IMR-90 (cell line): ENCODE data around the gene CLCF1. TPM values are rescaled to one million over a fixed set of nuclear protein-coding genes. Genes with fewer than 3 reads are reported as not detected.

Experiments used
- ATAC-seq: fragments of 200-7000 bp; cut with Tn5 transposase; 2 replicates; pipeline ENCODE4 v1.9.1; 2020; ENCODE audit warnings: low read depth, mild to moderate bottlenecking, moderate library complexity
- BruUV-seq: library from RNA; stranded (reverse); fragments of 400-500 nt; replicated peaks from 2 replicates; lab custom pipeline; 2021; lab: Mats Ljungman, UMichigan
- CTCF ChIA-PET: fragments of 300-600 bp; formaldehyde crosslinking; extraction: SDS; loops from one replicate; lab custom pipeline; 2021; ENCODE audit warnings: antibody characterized with exemption; lab: Yijun Ruan, JAX
- POLR2A ChIA-PET: fragments of 300-600 bp; sonication (Branson Sonifier 250); formaldehyde crosslinking; loops from one replicate; lab custom pipeline; 2022; ENCODE audit warnings: antibody characterized with exemption; ENCODE audit not compliant: unreplicated experiment; lab: Charles Lee
- DNase-seq: peaks from one replicate; pipeline ENCODE4 v3.0.0; 2013
- H2AFZ ChIP-seq: replicated peaks from 2 replicates; pipeline ENCODE3; 2013; ENCODE audit warnings: low read length, mild to moderate bottlenecking; ENCODE audit not compliant: poor library complexity
- H2AK5ac ChIP-seq: 2 replicates; pipeline ENCODE4 v1.6.1; 2013; ENCODE audit warnings: low read depth, low read length, inconsistent platforms
- H2AK9ac ChIP-seq: replicated peaks from 2 replicates; pipeline ENCODE3; 2013; ENCODE audit warnings: mild to moderate bottlenecking, low read depth, low read length, moderate library complexity; ENCODE audit not compliant: poor library complexity
- H2BK120ac ChIP-seq: 2 replicates; pipeline ENCODE4 v1.6.1; 2013; ENCODE audit warnings: low read depth, low read length, inconsistent platforms
- H2BK15ac ChIP-seq: 3 replicates; pipeline ENCODE4 v1.6.1; 2013; ENCODE audit warnings: low read depth, low read length, inconsistent platforms
- H2BK20ac ChIP-seq: 2 replicates; pipeline ENCODE4 v1.6.1; 2013; ENCODE audit warnings: low read depth, mild to moderate bottlenecking, inconsistent platforms, low read length, moderate library complexity
- H2BK5ac ChIP-seq: 2 replicates; pipeline ENCODE4 v1.6.1; 2013; ENCODE audit warnings: mild to moderate bottlenecking, low read depth, low read length, inconsistent platforms; ENCODE audit not compliant: poor library complexity, severe bottlenecking
- H3K14ac ChIP-seq: replicated peaks from 2 replicates; pipeline ENCODE4 v1.6.1; 2013; ENCODE audit warnings: low read depth, low read length, inconsistent platforms
- H3K18ac ChIP-seq: 2 replicates; pipeline ENCODE4 v1.6.1; 2013; ENCODE audit warnings: low read depth, low read length, control low read depth
- H3K23ac ChIP-seq: 2 replicates; pipeline ENCODE4 v1.6.1; 2013; ENCODE audit warnings: low read depth, low read length, inconsistent platforms
- H3K27ac ChIP-seq: 2 replicates; pipeline ENCODE4 v1.5.1; 2013; ENCODE audit warnings: mild to moderate bottlenecking, control low read depth, low read length; ENCODE audit not compliant: insufficient read depth
- H3K27me3 ChIP-seq: 2 replicates; pipeline ENCODE4 v1.6.1; 2013; ENCODE audit warnings: low read length; ENCODE audit not compliant: control insufficient read depth, insufficient read depth
- H3K36me3 ChIP-seq: 2 replicates; pipeline ENCODE4 v1.6.1; 2013; ENCODE audit warnings: low read length, mixed read lengths; ENCODE audit not compliant: control insufficient read depth, insufficient read depth
- H3K4ac ChIP-seq: 2 replicates; pipeline ENCODE4 v1.6.1; 2013; ENCODE audit warnings: low read depth, low read length, inconsistent platforms
- H3K4me1 ChIP-seq: 2 replicates; pipeline ENCODE4 v1.6.1; 2013; ENCODE audit warnings: low read length, mixed read lengths; ENCODE audit not compliant: control insufficient read depth, insufficient read depth
- H3K4me2 ChIP-seq: 2 replicates; pipeline ENCODE4 v1.6.1; 2013; ENCODE audit warnings: low read depth, mild to moderate bottlenecking, control low read depth, low read length, moderate library complexity
- H3K4me3 ChIP-seq: 2 replicates; pipeline ENCODE4 v1.5.1; 2013; ENCODE audit warnings: low read depth, mild to moderate bottlenecking, control low read depth, low read length, moderate library complexity; ENCODE audit not compliant: insufficient read depth
- H3K56ac ChIP-seq: 2 replicates; pipeline ENCODE4 v1.6.1; 2013; ENCODE audit warnings: low read length, inconsistent platforms; ENCODE audit not compliant: insufficient read depth; ENCODE audit errors: extremely low read depth
- H3K79me1 ChIP-seq, 2 experiments: 2 replicates each; pipeline ENCODE4 v1.6.1; 2013; ENCODE audit warnings: low read length in 2 of 2, inconsistent platforms in 1 of 2, low read depth in 1 of 2
- H3K9ac ChIP-seq: 2 replicates; pipeline ENCODE4 v1.6.1; 2013; ENCODE audit warnings: low read depth, low read length, control low read depth
- H3K9me1 ChIP-seq: 2 replicates; pipeline ENCODE4 v1.6.1; 2013; ENCODE audit warnings: low read length, inconsistent platforms; ENCODE audit not compliant: insufficient read depth
- H3K9me3 ChIP-seq: 2 replicates; pipeline ENCODE4 v1.6.1; 2013; ENCODE audit warnings: low read length; ENCODE audit not compliant: control insufficient read depth, insufficient read depth
- H4K20me1 ChIP-seq: 2 replicates; pipeline ENCODE4 v1.6.1; 2013; ENCODE audit warnings: low read length, inconsistent platforms; ENCODE audit not compliant: insufficient read depth
- H4K5ac ChIP-seq: 2 replicates; pipeline ENCODE4 v1.6.1; 2013; ENCODE audit warnings: mild to moderate bottlenecking, low read depth, low read length, control low read depth
- H4K8ac ChIP-seq, 2 experiments: 2 replicates each; pipeline ENCODE4 v1.6.1; 2013; ENCODE audit warnings: low read depth in 2 of 2, low read length in 2 of 2, control low read depth in 1 of 2, inconsistent platforms in 1 of 2
- H4K91ac ChIP-seq: 2 replicates; pipeline ENCODE4 v1.6.1; 2013; ENCODE audit warnings: low read depth, low read length, inconsistent platforms; ENCODE audit not compliant: insufficient read depth
- BHLHE40 ChIP-seq: fragments of 150-350 bp; IDR thresholded peaks from 2 replicates; pipeline ENCODE4 v1.6.1; 2016; ENCODE audit warnings: mild to moderate bottlenecking, low read depth, low read length
- CEBPB ChIP-seq: IDR thresholded peaks from 2 replicates; pipeline ENCODE4 v1.6.1; 2012; ENCODE audit warnings: low read depth, low read length, improper control_type of control experiment
- CHD1 ChIP-seq: IDR thresholded peaks from 2 replicates; pipeline ENCODE4 v1.6.1; 2012; ENCODE audit warnings: low read depth, low read length, improper control_type of control experiment
- FOS ChIP-seq: fragments of 150-350 bp; IDR thresholded peaks from 2 replicates; pipeline ENCODE4 v1.6.1; 2016; ENCODE audit warnings: low read depth, low read length
- MAFK ChIP-seq: IDR thresholded peaks from 2 replicates; pipeline ENCODE4 v1.6.1; 2012; ENCODE audit warnings: low read depth, low read length, improper control_type of control experiment
- MAZ ChIP-seq: IDR thresholded peaks from 2 replicates; pipeline ENCODE4 v1.6.1; 2012; ENCODE audit warnings: low read depth, mild to moderate bottlenecking, low read length, improper control_type of control experiment, moderate library complexity, borderline replicate concordance
- MXI1 ChIP-seq: IDR thresholded peaks from 2 replicates; pipeline ENCODE4 v1.6.1; 2012; ENCODE audit warnings: low read depth, mild to moderate bottlenecking, low read length, moderate library complexity, borderline replicate concordance
- NFE2L2 ChIP-seq: fragments of 150-350 bp; IDR thresholded peaks from 2 replicates; pipeline ENCODE4 v1.6.1; 2016; ENCODE audit warnings: low read depth, mild to moderate bottlenecking, low read length
- POLR2A ChIP-seq: IDR thresholded peaks from 2 replicates; pipeline ENCODE4 v1.6.1; 2012; ENCODE audit warnings: mild to moderate bottlenecking, low read depth, low read length
- RAD21 ChIP-seq: IDR thresholded peaks from 2 replicates; pipeline ENCODE4 v1.6.1; 2012; ENCODE audit warnings: low read length, improper control_type of control experiment
- RCOR1 ChIP-seq: IDR thresholded peaks from 2 replicates; pipeline ENCODE4 v1.6.1; 2012; ENCODE audit warnings: mild to moderate bottlenecking, low read length, improper control_type of control experiment; ENCODE audit not compliant: insufficient replicate concordance
- RFX5 ChIP-seq: IDR thresholded peaks from 2 replicates; pipeline ENCODE4 v1.8.0; 2012; ENCODE audit warnings: low read depth, mild to moderate bottlenecking, low read length, moderate library complexity
- SMC3 ChIP-seq: fragments of 150-350 bp; IDR thresholded peaks from 2 replicates; pipeline ENCODE4 v1.6.1; 2016; ENCODE audit warnings: low read depth, mild to moderate bottlenecking, antibody characterized with exemption, low read length, moderate library complexity
- WGBS, 2 experiments: methylation state at CpG; one replicate each; pipeline versions ENCODE4 v1.1.5 to v1.1.7; 2013; ENCODE audit warnings: missing lambda C conversion rate in 2 of 2; ENCODE audit not compliant: insufficient read length in 1 of 2; ENCODE audit errors: extremely low coverage in 2 of 2; 5-methylcytosine and 5-hydroxymethylcytosine counted together
- dilution Hi-C: fragments of 300-500 bp; cut with HindIII; formaldehyde crosslinking; loops from one replicate; pipeline ENCODE4 v1.14.3; 2018; ENCODE audit warnings: low sequenced_read_pairs; ENCODE audit not compliant: unreplicated experiment
- in situ Hi-C: fragments of 300-500 bp; cut with MboI; formaldehyde crosslinking; loops from 3 replicates; pipeline ENCODE4 v1.14.3; 2019; ENCODE audit warnings: low sequenced_read_pairs, inconsistent platforms, mixed read lengths
- intact Hi-C: fragments of 100-400 bp; cut with micrococcal nuclease; formaldehyde crosslinking; loops from 2 replicates; pipeline ENCODE4 v1.10.0; 2022
- polyA plus RNA-seq, 3 experiments: library from polyadenylated mRNA; depleted of rRNA; stranded (reverse); fragments of >200 nt; gene quantifications; 2 replicates each; pipeline ENCODE4 v1.2.3, GENCODE V29; 2012; ENCODE audit warnings: low replicate concordance in 1 of 3
- total RNA-seq: library from RNA; depleted of rRNA; stranded (reverse); fragments of >200 nt; gene quantifications from 2 replicates; pipeline ENCODE4 v1.2.3, GENCODE V29; 2012
- TF ChIP-seq, protein P1 (sequence below): fragments of 150-350 bp; IDR thresholded peaks from 2 replicates; pipeline ENCODE4 v1.6.1; 2016; ENCODE audit warnings: low read depth, mild to moderate bottlenecking, low read length, moderate library complexity, borderline replicate concordance
- TF ChIP-seq, protein P2 (sequence below): conservative IDR thresholded peaks from 2 replicates; pipeline ENCODE4 v1.5.1; 2012; ENCODE audit warnings: mild to moderate bottlenecking, low read depth, low read length, improper control_type of control experiment
- TF ChIP-seq, protein P3 (sequence below): fragments of 150-350 bp; IDR thresholded peaks from 2 replicates; pipeline ENCODE4 v1.6.1; 2017; ENCODE audit warnings: mild to moderate bottlenecking, antibody characterized with exemption, low read length, low read depth

The CLCF1 gene
- total and polyA plus RNA-seq, 2 of the 4 experiments (the other 2 are of a cell fraction): 5.6 to 27.8 TPM

DNA sequence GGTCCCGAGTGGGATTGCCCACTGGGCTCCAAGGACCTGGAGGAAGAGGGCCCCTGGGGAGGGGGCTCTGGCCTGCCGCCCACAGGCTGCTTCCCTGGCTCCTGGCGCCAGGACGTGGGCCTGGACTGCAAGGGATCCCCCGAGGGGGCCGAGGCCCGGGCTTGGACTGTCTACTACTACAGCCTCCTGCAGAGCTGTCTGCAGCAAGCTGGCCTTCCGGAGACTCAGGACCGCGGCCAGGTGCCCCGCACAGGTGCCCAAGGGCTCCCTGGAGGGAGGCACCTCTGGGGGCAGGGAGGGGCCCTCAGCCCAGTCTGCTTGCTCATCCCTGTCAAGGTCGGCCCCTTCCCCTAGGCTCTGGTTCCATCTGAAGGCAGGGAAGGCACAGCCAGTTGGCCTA, 44.0 kb upstream of the CLCF1 start:
- H2BK120ac ChIP-seq: no peak overlapping the region
- no peaks in the 10 kb centered on the region for H3K79me1 ChIP-seq
- H3K27ac ChIP-seq: no peak overlapping the region
- H3K18ac ChIP-seq: no peak overlapping the region
- no peak overlapping the region for H2BK5ac ChIP-seq
- no peak overlapping the region for H3K56ac ChIP-seq
- no peaks in the 10 kb centered on the region for H3K9me3 ChIP-seq
- no peak overlapping the region for H3K4me2 ChIP-seq
- ChIA-PET POLR2A (no interaction called here), CTCF (no interaction called here)
- no peaks in the 10 kb centered on the region for H3K9me1 ChIP-seq
- no peak overlapping the region for H2AFZ ChIP-seq
- in situ Hi-C loops (no loop called here), intact Hi-C loops (no loop called here), dilution Hi-C loops (no loop called here)
- no peak overlapping the region for H3K14ac ChIP-seq
- no peak overlapping the region for H2BK15ac ChIP-seq
- H2BK20ac ChIP-seq: no peak overlapping the region
- no peak overlapping the region for H3K23ac ChIP-seq
- no peak overlapping the region for H3K4me3 ChIP-seq
- no peak overlapping the region for H3K9ac ChIP-seq
- no peak overlapping the region for H4K8ac ChIP-seq
- DNase-seq (no peak), ATAC-seq (no peak)
- H3K27me3 ChIP-seq: peaks cover 17% of the 10 kb centered on the region
- no peak overlapping the region for H3K4ac ChIP-seq
- no peak overlapping the region for H2AK5ac ChIP-seq
- H3K4me1 ChIP-seq: peaks cover 5% of the 10 kb centered on the region; the same call in 1 of the 2 replicates
- WGBS, 2 experiments: 61% methylated on average over 5 of the region's 12 CpGs; no CpG with 5 or more reads in 1 of the 2 experiments
- no TSS peak for BruUV-seq
- no peaks in the 10 kb centered on the region for H3K36me3 ChIP-seq
- no peaks in the 10 kb centered on the region for H4K20me1 ChIP-seq
- TF ChIP-seq, protein P1, sequence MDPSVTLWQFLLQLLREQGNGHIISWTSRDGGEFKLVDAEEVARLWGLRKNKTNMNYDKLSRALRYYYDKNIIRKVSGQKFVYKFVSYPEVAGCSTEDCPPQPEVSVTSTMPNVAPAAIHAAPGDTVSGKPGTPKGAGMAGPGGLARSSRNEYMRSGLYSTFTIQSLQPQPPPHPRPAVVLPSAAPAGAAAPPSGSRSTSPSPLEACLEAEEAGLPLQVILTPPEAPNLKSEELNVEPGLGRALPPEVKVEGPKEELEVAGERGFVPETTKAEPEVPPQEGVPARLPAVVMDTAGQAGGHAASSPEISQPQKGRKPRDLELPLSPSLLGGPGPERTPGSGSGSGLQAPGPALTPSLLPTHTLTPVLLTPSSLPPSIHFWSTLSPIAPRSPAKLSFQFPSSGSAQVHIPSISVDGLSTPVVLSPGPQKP: no peak
- TF ChIP-seq BHLHE40 (no peak), NFE2L2 (no peak), CHD1 (no peak), RCOR1 (no peak), CEBPB (no peak), POLR2A (no peak), RFX5 (no peak), MAFK (no peak), SMC3 (no peak), RAD21 (no peak), MAZ (no peak), MXI1 (no peak), FOS (no peak)
- TF ChIP-seq, protein P2, sequence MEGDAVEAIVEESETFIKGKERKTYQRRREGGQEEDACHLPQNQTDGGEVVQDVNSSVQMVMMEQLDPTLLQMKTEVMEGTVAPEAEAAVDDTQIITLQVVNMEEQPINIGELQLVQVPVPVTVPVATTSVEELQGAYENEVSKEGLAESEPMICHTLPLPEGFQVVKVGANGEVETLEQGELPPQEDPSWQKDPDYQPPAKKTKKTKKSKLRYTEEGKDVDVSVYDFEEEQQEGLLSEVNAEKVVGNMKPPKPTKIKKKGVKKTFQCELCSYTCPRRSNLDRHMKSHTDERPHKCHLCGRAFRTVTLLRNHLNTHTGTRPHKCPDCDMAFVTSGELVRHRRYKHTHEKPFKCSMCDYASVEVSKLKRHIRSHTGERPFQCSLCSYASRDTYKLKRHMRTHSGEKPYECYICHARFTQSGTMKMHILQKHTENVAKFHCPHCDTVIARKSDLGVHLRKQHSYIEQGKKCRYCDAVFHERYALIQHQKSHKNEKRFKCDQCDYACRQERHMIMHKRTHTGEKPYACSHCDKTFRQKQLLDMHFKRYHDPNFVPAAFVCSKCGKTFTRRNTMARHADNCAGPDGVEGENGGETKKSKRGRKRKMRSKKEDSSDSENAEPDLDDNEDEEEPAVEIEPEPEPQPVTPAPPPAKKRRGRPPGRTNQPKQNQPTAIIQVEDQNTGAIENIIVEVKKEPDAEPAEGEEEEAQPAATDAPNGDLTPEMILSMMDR: no peak
- TF ChIP-seq, protein P3, sequence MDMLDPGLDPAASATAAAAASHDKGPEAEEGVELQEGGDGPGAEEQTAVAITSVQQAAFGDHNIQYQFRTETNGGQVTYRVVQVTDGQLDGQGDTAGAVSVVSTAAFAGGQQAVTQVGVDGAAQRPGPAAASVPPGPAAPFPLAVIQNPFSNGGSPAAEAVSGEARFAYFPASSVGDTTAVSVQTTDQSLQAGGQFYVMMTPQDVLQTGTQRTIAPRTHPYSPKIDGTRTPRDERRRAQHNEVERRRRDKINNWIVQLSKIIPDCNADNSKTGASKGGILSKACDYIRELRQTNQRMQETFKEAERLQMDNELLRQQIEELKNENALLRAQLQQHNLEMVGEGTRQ: no peak
- no peak overlapping the region for H4K5ac ChIP-seq
- H2AK9ac ChIP-seq: no peak overlapping the region
- no peak overlapping the region for H4K91ac ChIP-seq
